ENCODE data around the gene AOX1. TPM values are rescaled to one million over a fixed set of nuclear protein-coding genes. Genes with fewer than 3 reads are reported as not detected.

AOX1 gene
- total RNA-seq, 4 donors from 2014 or later: 87.3 to 221 (median 135) TPM

DNA sequence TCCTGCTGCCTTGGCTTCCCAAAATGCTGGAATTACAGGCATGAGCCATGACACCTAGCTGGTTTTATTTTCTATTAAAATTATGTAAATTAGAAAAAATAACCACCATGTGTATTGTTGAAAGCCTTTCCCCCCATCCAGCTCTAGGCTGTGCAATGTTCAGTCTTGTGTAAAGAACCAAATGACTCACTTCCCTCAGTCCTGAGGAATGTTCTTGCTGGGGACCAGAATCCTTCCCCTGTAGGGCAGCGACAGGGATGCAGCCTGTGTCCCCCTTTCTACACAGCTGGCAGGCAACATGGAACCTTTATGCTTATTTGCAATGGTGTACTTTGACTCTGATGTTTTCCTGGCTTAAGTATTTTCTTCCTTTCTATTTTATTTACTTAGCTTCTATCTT lies 29.4 kb downstream of the AOX1 start:
- no peak for DNase-seq (ENCODE audit: low spot score in 2 of 2)
- H3K36me3 ChIP-seq: peaks cover 0 to 35% (median 0%) of the 10 kb centered on the region in 3 donors
- no peaks in the 10 kb centered on the region for H3K27me3 ChIP-seq
- 74 to 86% methylated on average over 1 of the region's 1 CpG for WGBS, 2 donors
- TF ChIP-seq CTCF (IDR thresholded peaks at IDR 0.05): no peak
- TF ChIP-seq POLR2A (IDR thresholded peaks at IDR 0.05): no peak
- TF ChIP-seq EP300 (IDR thresholded peaks at IDR 0.05): no peak
- H3K4me1 ChIP-seq: peaks cover 0 to 41% (median 2%) of the 10 kb centered on the region in 4 donors
- no peaks in the 10 kb centered on the region for H3K9me3 ChIP-seq
- peak overlapping the region in 1 of 4 donors; percentile 76 for H3K27ac ChIP-seq
- H3K4me3 ChIP-seq: no peak overlapping the region

DNA sequence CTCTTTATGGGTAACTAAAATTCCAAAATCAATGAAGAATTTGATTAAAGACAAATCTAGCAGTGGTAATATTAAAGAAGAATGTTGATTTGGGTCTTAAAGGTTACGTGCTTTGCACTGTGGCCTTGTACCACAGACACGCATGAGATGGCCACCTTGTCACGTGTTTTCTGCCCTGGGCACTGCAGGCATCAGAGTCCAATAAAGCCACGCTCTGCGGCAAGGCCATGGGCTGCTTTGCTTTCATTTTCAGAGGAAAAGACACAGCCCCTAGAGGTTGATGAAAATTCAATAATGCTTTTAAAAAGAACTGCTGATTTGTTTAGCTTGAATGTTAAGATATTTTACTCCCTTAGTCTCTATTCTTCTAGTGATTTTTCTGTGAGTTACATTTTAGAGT lies 30.4 kb downstream of the AOX1 start:
- 45 to 54% methylated on average over 5 of the region's 5 CpGs for WGBS, 2 donors
- DNase-seq (ENCODE audit: low spot score in 2 of 2): no peak
- no peaks in the 10 kb centered on the region for H3K9me3 ChIP-seq
- H3K27ac ChIP-seq: peak overlapping the region; percentile 23 to 76 (median 54)
- TF ChIP-seq EP300 (IDR thresholded peaks at IDR 0.05) (no peak), POLR2A (IDR thresholded peaks at IDR 0.05) (no peak)
- peak overlapping the region in 2 of 4 donors; percentile 5 to 14 for H3K4me3 ChIP-seq
- peaks cover 0 to 32% (median 0%) of the 10 kb centered on the region in 3 donors for H3K36me3 ChIP-seq
- H3K4me1 ChIP-seq: peaks cover 0 to 41% (median 2%) of the 10 kb centered on the region in 4 donors
- H3K27me3 ChIP-seq: no peaks in the 10 kb centered on the region

- no peaks in the 10 kb centered on the region for H3K9me3 ChIP-seq
- H3K4me1 ChIP-seq: peaks cover 0 to 41% (median 2%) of the 10 kb centered on the region in 4 donors
- 40 to 45% methylated on average over 4 of the region's 4 CpGs for WGBS, 2 donors
- H3K27me3 ChIP-seq: no peaks in the 10 kb centered on the region
- TF ChIP-seq CTCF (IDR thresholded peaks at IDR 0.05): no peak
- TF ChIP-seq EP300 (IDR thresholded peaks at IDR 0.05): no peak
- H3K4me3 ChIP-seq: peak overlapping the region in 1 of 4 donors; percentile 5
- no peak for DNase-seq (ENCODE audit: low spot score in 2 of 2)
- H3K27ac ChIP-seq: peak overlapping the region; percentile 23 to 76 (median 54)
- H3K36me3 ChIP-seq: peaks cover 0 to 28% (median 0%) of the 10 kb centered on the region in 3 donors
Measured at GRCh38 chr2:200616656-200617055, 30.8 kb downstream of the AOX1 start.

- Histone ChIP-seq H3K4me1 (peaks cover 0 to 41% (median 2%) of the 10 kb centered on the region in 4 donors), H3K27ac (peak overlapping the region in 2 of 4 donors; percentile 65 to 76), H3K9me3 (no peaks in the 10 kb centered on the region), H3K36me3 (peaks cover 0 to 20% (median 0%) of the 10 kb centered on the region in 3 donors), H3K27me3 (no peaks in the 10 kb centered on the region), H3K4me3 (no peak overlapping the region)
- DNase-seq (ENCODE audit: low spot score in 2 of 2): no peak
- no peak for TF ChIP-seq POLR2A (IDR thresholded peaks at IDR 0.05)
- TF ChIP-seq CTCF (IDR thresholded peaks at IDR 0.05): no peak
- TF ChIP-seq EP300 (IDR thresholded peaks at IDR 0.05): no peak
- 31 to 35% methylated on average over 6 of the region's 6 CpGs for WGBS, 2 donors
Measured at GRCh38 chr2:200617156-200618053, 31.6 kb downstream of the AOX1 start.

DNA sequence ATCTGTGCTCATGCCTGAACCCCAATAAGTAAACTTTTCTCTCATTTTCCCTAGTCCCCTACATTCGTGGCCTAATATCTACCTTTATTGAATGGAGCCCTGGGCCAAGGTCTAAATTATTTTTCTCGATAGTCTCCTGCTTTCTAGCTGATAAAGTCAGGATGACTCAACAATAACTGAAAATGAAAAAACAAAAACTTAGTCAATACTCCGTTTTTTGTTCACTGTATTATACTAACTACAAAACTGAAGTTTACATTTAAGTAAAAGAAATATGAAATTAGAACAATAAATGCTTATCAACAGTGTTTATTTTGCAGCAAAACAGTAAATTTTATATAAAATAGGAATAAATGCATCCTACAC lies 32.2 kb downstream of the AOX1 start:
- DNase-seq (ENCODE audit: low spot score in 2 of 2): no peak
- no peaks in the 10 kb centered on the region for H3K9me3 ChIP-seq
- peaks cover 0 to 21% (median 0%) of the 10 kb centered on the region in 3 donors for H3K36me3 ChIP-seq
- H3K27me3 ChIP-seq: no peaks in the 10 kb centered on the region
- no peak overlapping the region for H3K4me3 ChIP-seq
- 32 to 47% methylated on average over 3 of the region's 3 CpGs for WGBS, 2 donors
- TF ChIP-seq POLR2A (IDR thresholded peaks at IDR 0.05) (no peak), EP300 (IDR thresholded peaks at IDR 0.05) (no peak), CTCF (IDR thresholded peaks at IDR 0.05) (no peak)
- H3K4me1 ChIP-seq: peaks cover 0 to 41% (median 2%) of the 10 kb centered on the region in 4 donors
- H3K27ac ChIP-seq: peak overlapping the region in 2 of 4 donors; percentile 65 to 76
